K562 (cell line): Measurements from ENCODE around the gene CDC14A.
"Not testable (repeated sequence)": the region's sequence is repeated elsewhere in the genome, so short reads cannot be mapped to it uniquely, and the experiment has no call there.

Experiments
- BHLHE40 ChIP-seq: IDR thresholded peaks from 2 replicates; pipeline ENCODE4 v1.6.1; 2011; ENCODE audit warnings: low read length, improper control_type of control experiment
- BRCA1 ChIP-seq, 2 experiments: fragments of 450-650 bp in 1 of 2; sonication (generic) in 1 of 2; formaldehyde crosslinking in 1 of 2; IDR thresholded peaks; 2 replicates each; pipeline versions ENCODE4 v1.5.0 to v1.6.1; 2017 to 2020; ENCODE audit warnings: mild to moderate bottlenecking in 1 of 2, missing genetic modification reagents in 1 of 2
- GABPA ChIP-seq: fragments of 200-800 bp; sonication (Bioruptor generic); conservative IDR thresholded peaks from 2 replicates; pipeline ENCODE4 v1.6.1; 2016; ENCODE audit warnings: low read depth, missing genetic modification characterization, missing compliant biosample characterization
- NFXL1 ChIP-seq: fragments of 450-650 bp; formaldehyde crosslinking; IDR thresholded peaks from 2 replicates; pipeline ENCODE4 v1.4.0; 2021; ENCODE audit warnings: mild to moderate bottlenecking
- PHB ChIP-seq: fragments of 250-450 bp; sonication (Bioruptor Pico); IDR thresholded peaks from 2 replicates; pipeline ENCODE4 v1.5.0; 2021
- PHF8 ChIP-seq: fragments of 200-600 bp; sonication (generic); IDR thresholded peaks from 2 replicates; pipeline ENCODE4 v1.6.1; 2012; ENCODE audit warnings: mixed run types, mild to moderate bottlenecking, inconsistent platforms, low read length, moderate library complexity, borderline replicate concordance
- POLR2AphosphoS5 ChIP-seq: IDR thresholded peaks from 2 replicates; pipeline ENCODE4 v1.6.1; 2011; ENCODE audit warnings: mild to moderate bottlenecking, low read depth, low read length, moderate library complexity; ENCODE audit not compliant: control insufficient read depth, insufficient read depth
- RAD21 ChIP-seq, 2 experiments: fragments of 250-450 bp in 1 of 2; fragments of 450-650 bp in 1 of 2; sonication (Bioruptor Pico) in 1 of 2; formaldehyde crosslinking in 1 of 2; IDR thresholded peaks in 1 of 2; conservative IDR thresholded peaks in 1 of 2; 2 replicates each; pipeline versions ENCODE4 v1.4.0 to v1.8.0; 2020 to 2022; ENCODE audit warnings: mild to moderate bottlenecking in 2 of 2, moderate library complexity in 1 of 2
- ZNF134 ChIP-seq: fragments of 250-450 bp; sonication (Bioruptor Pico); conservative IDR thresholded peaks from 2 replicates; pipeline ENCODE4 v1.4.0; 2020
- TF ChIP-seq, protein P1 (sequence below): fragments of 450-650 bp; formaldehyde crosslinking; IDR thresholded peaks from 2 replicates; pipeline ENCODE4 v1.4.0; 2020; ENCODE audit warnings: mild to moderate bottlenecking, moderate library complexity
- TF ChIP-seq, protein P2 (sequence below): sonication (generic); formaldehyde crosslinking; IDR thresholded peaks from 2 replicates; pipeline ENCODE4 v1.8.1; 2023; ENCODE audit warnings: mild to moderate bottlenecking, missing genetic modification reagents
- TF ChIP-seq, protein P3 (sequence below), 3 experiments: IDR thresholded peaks in 2 of 3; conservative IDR thresholded peaks in 1 of 3; 2 replicates each; pipeline ENCODE4 v1.5.1; 2011 to 2012; ENCODE audit warnings: low read length in 3 of 3, mild to moderate bottlenecking in 3 of 3, control low read depth in 2 of 3, improper control_type of control experiment in 1 of 3, inconsistent platforms in 1 of 3, low read depth in 1 of 3, mixed read lengths in 1 of 3, moderate library complexity in 1 of 3; ENCODE audit not compliant: insufficient read depth in 2 of 3
- TF ChIP-seq, protein P4 (sequence below): fragments of 250-450 bp; sonication (Bioruptor Pico); IDR thresholded peaks from 2 replicates; pipeline ENCODE4 v1.5.0; 2022; ENCODE audit warnings: mild to moderate bottlenecking
- TF ChIP-seq, protein P5 (sequence below), 2 experiments: fragments of 450-650 bp in 1 of 2; sonication (generic) in 1 of 2; formaldehyde crosslinking in 1 of 2; IDR thresholded peaks; 2 replicates each; pipeline versions ENCODE4 v1.7.1 to v1.9.0; 2016 to 2022; ENCODE audit warnings: inconsistent platforms in 1 of 2, mild to moderate bottlenecking in 1 of 2, missing genetic modification reagents in 1 of 2

DNA sequence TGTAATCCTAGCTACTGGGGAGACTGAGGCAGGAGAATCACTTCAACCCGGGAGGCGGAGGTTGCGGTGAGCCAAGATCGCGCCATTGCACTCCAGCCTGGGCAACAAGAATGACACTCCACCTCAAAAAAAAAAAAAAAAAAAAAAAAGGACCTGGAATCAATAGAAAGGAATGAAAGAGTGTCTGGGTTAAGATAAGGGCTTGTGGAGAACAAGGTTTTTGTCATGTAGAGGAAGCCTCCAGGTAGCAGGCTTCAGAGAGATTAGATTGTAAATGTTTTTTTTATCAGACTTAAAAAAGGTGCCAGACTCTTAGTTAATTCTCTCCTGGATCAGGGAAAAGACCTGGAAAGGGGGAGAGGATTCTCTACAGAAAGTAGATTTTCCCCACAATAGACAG, 14.4 kb upstream of the CDC14A start:
- not testable (repeated sequence) for TF ChIP-seq ZNF134 (CRISPR knock-in tag); GABPA (tag); RAD21 (CRISPR knock-in tag; conservative IDR thresholded peaks at IDR 0.05 in 1 of 2, IDR thresholded peaks at IDR 0.05 in 1 of 2); PHB (CRISPR knock-in tag); PHF8; BHLHE40; NFXL1 (CRISPR knock-in tag); BRCA1 (IDR thresholded peaks at IDR 0.05); BRCA1 (CRISPR knock-in tag; IDR thresholded peaks at IDR 0.05)
- TF ChIP-seq, protein P1, sequence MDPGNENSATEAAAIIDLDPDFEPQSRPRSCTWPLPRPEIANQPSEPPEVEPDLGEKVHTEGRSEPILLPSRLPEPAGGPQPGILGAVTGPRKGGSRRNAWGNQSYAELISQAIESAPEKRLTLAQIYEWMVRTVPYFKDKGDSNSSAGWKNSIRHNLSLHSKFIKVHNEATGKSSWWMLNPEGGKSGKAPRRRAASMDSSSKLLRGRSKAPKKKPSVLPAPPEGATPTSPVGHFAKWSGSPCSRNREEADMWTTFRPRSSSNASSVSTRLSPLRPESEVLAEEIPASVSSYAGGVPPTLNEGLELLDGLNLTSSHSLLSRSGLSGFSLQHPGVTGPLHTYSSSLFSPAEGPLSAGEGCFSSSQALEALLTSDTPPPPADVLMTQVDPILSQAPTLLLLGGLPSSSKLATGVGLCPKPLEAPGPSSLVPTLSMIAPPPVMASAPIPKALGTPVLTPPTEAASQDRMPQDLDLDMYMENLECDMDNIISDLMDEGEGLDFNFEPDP (CRISPR knock-in tag): not testable (repeated sequence)
- TF ChIP-seq, protein P2, sequence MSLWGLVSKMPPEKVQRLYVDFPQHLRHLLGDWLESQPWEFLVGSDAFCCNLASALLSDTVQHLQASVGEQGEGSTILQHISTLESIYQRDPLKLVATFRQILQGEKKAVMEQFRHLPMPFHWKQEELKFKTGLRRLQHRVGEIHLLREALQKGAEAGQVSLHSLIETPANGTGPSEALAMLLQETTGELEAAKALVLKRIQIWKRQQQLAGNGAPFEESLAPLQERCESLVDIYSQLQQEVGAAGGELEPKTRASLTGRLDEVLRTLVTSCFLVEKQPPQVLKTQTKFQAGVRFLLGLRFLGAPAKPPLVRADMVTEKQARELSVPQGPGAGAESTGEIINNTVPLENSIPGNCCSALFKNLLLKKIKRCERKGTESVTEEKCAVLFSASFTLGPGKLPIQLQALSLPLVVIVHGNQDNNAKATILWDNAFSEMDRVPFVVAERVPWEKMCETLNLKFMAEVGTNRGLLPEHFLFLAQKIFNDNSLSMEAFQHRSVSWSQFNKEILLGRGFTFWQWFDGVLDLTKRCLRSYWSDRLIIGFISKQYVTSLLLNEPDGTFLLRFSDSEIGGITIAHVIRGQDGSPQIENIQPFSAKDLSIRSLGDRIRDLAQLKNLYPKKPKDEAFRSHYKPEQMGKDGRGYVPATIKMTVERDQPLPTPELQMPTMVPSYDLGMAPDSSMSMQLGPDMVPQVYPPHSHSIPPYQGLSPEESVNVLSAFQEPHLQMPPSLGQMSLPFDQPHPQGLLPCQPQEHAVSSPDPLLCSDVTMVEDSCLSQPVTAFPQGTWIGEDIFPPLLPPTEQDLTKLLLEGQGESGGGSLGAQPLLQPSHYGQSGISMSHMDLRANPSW (CRISPR knock-in tag): not testable (repeated sequence)
- TF ChIP-seq, protein P3, sequence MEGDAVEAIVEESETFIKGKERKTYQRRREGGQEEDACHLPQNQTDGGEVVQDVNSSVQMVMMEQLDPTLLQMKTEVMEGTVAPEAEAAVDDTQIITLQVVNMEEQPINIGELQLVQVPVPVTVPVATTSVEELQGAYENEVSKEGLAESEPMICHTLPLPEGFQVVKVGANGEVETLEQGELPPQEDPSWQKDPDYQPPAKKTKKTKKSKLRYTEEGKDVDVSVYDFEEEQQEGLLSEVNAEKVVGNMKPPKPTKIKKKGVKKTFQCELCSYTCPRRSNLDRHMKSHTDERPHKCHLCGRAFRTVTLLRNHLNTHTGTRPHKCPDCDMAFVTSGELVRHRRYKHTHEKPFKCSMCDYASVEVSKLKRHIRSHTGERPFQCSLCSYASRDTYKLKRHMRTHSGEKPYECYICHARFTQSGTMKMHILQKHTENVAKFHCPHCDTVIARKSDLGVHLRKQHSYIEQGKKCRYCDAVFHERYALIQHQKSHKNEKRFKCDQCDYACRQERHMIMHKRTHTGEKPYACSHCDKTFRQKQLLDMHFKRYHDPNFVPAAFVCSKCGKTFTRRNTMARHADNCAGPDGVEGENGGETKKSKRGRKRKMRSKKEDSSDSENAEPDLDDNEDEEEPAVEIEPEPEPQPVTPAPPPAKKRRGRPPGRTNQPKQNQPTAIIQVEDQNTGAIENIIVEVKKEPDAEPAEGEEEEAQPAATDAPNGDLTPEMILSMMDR (IDR thresholded peaks at IDR 0.05 in 2 of 3, conservative IDR thresholded peaks at IDR 0.05 in 1 of 3; ENCODE audit: insufficient read depth in 2 of 3, low read depth in 1 of 3, low read length in 3 of 3): not testable (repeated sequence)
- 0 out of 2 replicates have a peak, but pooled peaks have one; percentile 40 for TF ChIP-seq POLR2AphosphoS5
- TF ChIP-seq, protein P4, sequence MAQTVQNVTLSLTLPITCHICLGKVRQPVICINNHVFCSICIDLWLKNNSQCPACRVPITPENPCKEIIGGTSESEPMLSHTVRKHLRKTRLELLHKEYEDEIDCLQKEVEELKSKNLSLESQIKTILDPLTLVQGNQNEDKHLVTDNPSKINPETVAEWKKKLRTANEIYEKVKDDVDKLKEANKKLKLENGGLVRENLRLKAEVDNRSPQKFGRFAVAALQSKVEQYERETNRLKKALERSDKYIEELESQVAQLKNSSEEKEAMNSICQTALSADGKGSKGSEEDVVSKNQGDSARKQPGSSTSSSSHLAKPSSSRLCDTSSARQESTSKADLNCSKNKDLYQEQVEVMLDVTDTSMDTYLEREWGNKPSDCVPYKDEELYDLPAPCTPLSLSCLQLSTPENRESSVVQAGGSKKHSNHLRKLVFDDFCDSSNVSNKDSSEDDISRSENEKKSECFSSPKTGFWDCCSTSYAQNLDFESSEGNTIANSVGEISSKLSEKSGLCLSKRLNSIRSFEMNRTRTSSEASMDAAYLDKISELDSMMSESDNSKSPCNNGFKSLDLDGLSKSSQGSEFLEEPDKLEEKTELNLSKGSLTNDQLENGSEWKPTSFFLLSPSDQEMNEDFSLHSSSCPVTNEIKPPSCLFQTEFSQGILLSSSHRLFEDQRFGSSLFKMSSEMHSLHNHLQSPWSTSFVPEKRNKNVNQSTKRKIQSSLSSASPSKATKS: not testable (repeated sequence)
- TF ChIP-seq, protein P5, sequence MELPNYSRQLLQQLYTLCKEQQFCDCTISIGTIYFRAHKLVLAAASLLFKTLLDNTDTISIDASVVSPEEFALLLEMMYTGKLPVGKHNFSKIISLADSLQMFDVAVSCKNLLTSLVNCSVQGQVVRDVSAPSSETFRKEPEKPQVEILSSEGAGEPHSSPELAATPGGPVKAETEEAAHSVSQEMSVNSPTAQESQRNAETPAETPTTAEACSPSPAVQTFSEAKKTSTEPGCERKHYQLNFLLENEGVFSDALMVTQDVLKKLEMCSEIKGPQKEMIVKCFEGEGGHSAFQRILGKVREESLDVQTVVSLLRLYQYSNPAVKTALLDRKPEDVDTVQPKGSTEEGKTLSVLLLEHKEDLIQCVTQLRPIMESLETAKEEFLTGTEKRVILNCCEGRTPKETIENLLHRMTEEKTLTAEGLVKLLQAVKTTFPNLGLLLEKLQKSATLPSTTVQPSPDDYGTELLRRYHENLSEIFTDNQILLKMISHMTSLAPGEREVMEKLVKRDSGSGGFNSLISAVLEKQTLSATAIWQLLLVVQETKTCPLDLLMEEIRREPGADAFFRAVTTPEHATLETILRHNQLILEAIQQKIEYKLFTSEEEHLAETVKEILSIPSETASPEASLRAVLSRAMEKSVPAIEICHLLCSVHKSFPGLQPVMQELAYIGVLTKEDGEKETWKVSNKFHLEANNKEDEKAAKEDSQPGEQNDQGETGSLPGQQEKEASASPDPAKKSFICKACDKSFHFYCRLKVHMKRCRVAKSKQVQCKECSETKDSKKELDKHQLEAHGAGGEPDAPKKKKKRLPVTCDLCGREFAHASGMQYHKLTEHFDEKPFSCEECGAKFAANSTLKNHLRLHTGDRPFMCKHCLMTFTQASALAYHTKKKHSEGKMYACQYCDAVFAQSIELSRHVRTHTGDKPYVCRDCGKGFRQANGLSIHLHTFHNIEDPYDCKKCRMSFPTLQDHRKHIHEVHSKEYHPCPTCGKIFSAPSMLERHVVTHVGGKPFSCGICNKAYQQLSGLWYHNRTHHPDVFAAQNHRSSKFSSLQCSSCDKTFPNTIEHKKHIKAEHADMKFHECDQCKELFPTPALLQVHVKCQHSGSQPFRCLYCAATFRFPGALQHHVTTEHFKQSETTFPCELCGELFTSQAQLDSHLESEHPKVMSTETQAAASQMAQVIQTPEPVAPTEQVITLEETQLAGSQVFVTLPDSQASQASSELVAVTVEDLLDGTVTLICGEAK (IDR thresholded peaks at IDR 0.05): not testable (repeated sequence)
- TF ChIP-seq, protein P5 (CRISPR knock-in tag; IDR thresholded peaks at IDR 0.05): not testable (repeated sequence)
